ENCODE measurements around the gene CD80. TPM values are rescaled to one million over a fixed set of nuclear protein-coding genes. Genes with fewer than 3 reads are reported as not detected.

CD80 gene
- total RNA-seq, 4 donors from 2014 or later, result 0.13 TPM; not detected in 3

- DNase-seq, result peak in 1 of 2 donors; percentile 53
- peak; percentile 68 to 77 for ATAC-seq
- in situ Hi-C loops (cut with MboI; ENCODE audit: low sequenced_read_pairs in 4 of 4), result no loop called here
- H3K4me3 ChIP-seq, result peak overlapping the region; percentile 66 to 75 (median 71)
- H3K9me3 ChIP-seq, result no peaks in the 10 kb centered on the region
- TF ChIP-seq POLR2A (IDR thresholded peaks at IDR 0.05) (no peak), CTCF (IDR thresholded peaks at IDR 0.05 in 4 of 5, conservative IDR thresholded peaks at IDR 0.05 in 1 of 5) (peak in 2 of 5 experiments; percentile 16 to 23)
- intact Hi-C loops (cut with DNase I; ENCODE audit: low total_unique reads), result loop anchor here (2.0 kb wide), 2 partner anchors 17 to 51 kb away; partner anchors contain the start of gene PLA1A
- no peaks in the 10 kb centered on the region for H3K27me3 ChIP-seq
- no peaks in the 10 kb centered on the region for H3K36me3 ChIP-seq
- H3K27ac ChIP-seq, result peak overlapping the region; percentile 92 to 97 (median 94)
- peaks cover 8 to 13% of the 10 kb centered on the region in 2 donors for H3K4me1 ChIP-seq
Measured at GRCh38 chr3:119580067-119580760, 20.8 kb upstream of the CD80 start.

GRCh38 chr3:119579366-119580066, 20.1 kb upstream of the CD80 start, which contains the start of gene ADPRH:
Gene ADPRH, plus strand, starts transcription at chr3:119579492. Its CDS starts 2,678 bp downstream, at chr3:119582170.
- in situ Hi-C loops (cut with MboI; ENCODE audit: low sequenced_read_pairs in 4 of 4), result loop anchor here in 1 of 4 donors (10.0 kb wide), 1 partner anchor 85 kb away; the partner anchor contains the start of gene POPDC2

GRCh38 chr3:119575507-119575906, 16.1 kb upstream of the CD80 start:
- H3K27me3 ChIP-seq, result no peaks in the 10 kb centered on the region
- H3K4me1 ChIP-seq, result peaks cover 7 to 15% of the 10 kb centered on the region in 2 donors
- no peaks in the 10 kb centered on the region for H3K36me3 ChIP-seq
- in situ Hi-C loops (cut with MboI; ENCODE audit: low sequenced_read_pairs in 4 of 4), result loop anchor here in 1 of 4 donors (10.0 kb wide), 1 partner anchor 89 kb away; the partner anchor contains the start of gene POPDC2
- DNase-seq (no peak), ATAC-seq (no peak)
- no peak overlapping the region for H3K27ac ChIP-seq
- TF ChIP-seq CTCF (IDR thresholded peaks at IDR 0.05 in 4 of 5, conservative IDR thresholded peaks at IDR 0.05 in 1 of 5) (no peak), POLR2A (IDR thresholded peaks at IDR 0.05) (no peak)
- no peak overlapping the region for H3K4me3 ChIP-seq
- intact Hi-C loops (cut with DNase I; ENCODE audit: low total_unique reads), result loop anchor here (5.0 kb wide), 2 partner anchors 78 to 102 kb away; partner anchors contain the start of genes COX17 and TIMMDC1
- no peaks in the 10 kb centered on the region for H3K9me3 ChIP-seq

More at GRCh38 chr3:119579366-119580066, 20.1 kb upstream of the CD80 start, which contains the start of gene ADPRH:
- Histone ChIP-seq H3K36me3 (no peaks in the 10 kb centered on the region), H3K27ac (peak within 1 kb of the TSS; percentile 92 to 97 (median 94)), H3K9me3 (no peaks in the 10 kb centered on the region), H3K27me3 (no peaks in the 10 kb centered on the region), H3K4me3 (peak within 1 kb of the TSS; percentile 66 to 75 (median 71)), H3K4me1 (peaks cover 8 to 13% of the 10 kb centered on the region in 2 donors)
- ATAC-seq (peak; percentile 87 to 88), DNase-seq (peak; percentile 74 to 88)
- TF ChIP-seq CTCF (IDR thresholded peaks at IDR 0.05 in 4 of 5, conservative IDR thresholded peaks at IDR 0.05 in 1 of 5), result no peak
- peak; percentile 57 to 76 for TF ChIP-seq POLR2A (IDR thresholded peaks at IDR 0.05)
- intact Hi-C loops (cut with DNase I; ENCODE audit: low total_unique reads), result loop anchor here (2.0 to 5.0 kb wide), 4 partner anchors 17 to 98 kb away; partner anchors contain the start of genes COX17, PLA1A and TIMMDC1

GRCh38 chr3:119571688-119572087, 12.3 kb upstream of the CD80 start:
- no peak overlapping the region for H3K4me3 ChIP-seq
- peaks cover 0 to 4% of the 10 kb centered on the region in 2 donors for H3K4me1 ChIP-seq
- DNase-seq, result no peak
- no peaks in the 10 kb centered on the region for H3K9me3 ChIP-seq
- ATAC-seq, result peak; percentile 45 to 71
- in situ Hi-C loops (cut with MboI; ENCODE audit: low sequenced_read_pairs in 4 of 4) (loop anchor here in 1 of 4 donors (10.0 kb wide), 1 partner anchor 93 kb away; the partner anchor contains the start of gene POPDC2), intact Hi-C loops (cut with DNase I; ENCODE audit: low total_unique reads) (no loop called here)
- no peaks in the 10 kb centered on the region for H3K27me3 ChIP-seq
- TF ChIP-seq POLR2A (IDR thresholded peaks at IDR 0.05), result no peak
- no peaks in the 10 kb centered on the region for H3K36me3 ChIP-seq
- peak overlapping the region in 3 of 4 donors; percentile 50 to 63 (median 63) for H3K27ac ChIP-seq
